Stimulated activated CD8-positive, alpha-beta memory T cell treated with anti-CD3 and anti-CD28 coated beads, Interleukin-4, amount 100 ng/mL, for 24 hours (primary cell): Measurements from ENCODE around the gene CD81.

Source experiments
- DNase-seq: peaks from one replicate; pipeline ENCODE4 v3.0.0-alpha.2; 2020; ENCODE audit warnings: low read depth

CD81 gene

GRCh38 chr11:2391181-2391975 is 14.3 kb downstream of the CD81 start:
- no peak for DNase-seq

DNA sequence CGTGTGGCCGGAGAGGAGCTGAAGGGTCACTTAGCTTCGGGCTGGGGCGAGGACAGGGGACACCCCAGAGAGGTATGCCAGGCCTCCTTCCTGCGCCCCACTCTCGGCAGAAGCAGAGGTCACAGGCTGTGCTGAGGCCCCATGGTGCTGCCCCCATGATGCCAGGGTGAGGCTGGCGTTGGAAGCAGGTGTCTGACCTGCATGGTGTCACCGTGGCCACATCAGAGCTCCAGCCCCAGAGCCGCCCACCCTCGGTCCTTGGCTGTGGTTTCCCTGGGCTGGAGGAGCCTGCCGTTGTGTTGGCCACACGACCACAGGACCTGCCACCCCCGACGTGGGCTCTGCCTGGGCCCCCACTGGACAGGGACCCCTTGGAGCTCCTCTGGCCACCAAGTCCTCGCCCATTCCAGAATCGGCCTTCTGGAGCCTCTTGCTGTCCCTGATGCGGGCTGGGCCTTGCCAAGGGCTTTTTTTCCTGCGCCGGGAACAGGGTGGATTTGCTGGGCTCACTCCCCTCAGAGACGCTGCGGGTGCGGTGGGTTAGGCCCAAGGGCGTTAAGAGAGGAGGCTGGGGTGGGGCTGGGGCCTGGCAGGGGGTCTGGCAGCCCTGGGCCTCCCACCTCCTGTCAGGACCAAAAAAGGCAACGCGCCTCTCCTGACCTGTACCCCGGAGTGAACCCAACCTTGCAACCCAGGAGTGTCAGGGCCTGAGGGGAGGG is 15.3 kb downstream of the CD81 start:
- DNase-seq, result no peak

DNA sequence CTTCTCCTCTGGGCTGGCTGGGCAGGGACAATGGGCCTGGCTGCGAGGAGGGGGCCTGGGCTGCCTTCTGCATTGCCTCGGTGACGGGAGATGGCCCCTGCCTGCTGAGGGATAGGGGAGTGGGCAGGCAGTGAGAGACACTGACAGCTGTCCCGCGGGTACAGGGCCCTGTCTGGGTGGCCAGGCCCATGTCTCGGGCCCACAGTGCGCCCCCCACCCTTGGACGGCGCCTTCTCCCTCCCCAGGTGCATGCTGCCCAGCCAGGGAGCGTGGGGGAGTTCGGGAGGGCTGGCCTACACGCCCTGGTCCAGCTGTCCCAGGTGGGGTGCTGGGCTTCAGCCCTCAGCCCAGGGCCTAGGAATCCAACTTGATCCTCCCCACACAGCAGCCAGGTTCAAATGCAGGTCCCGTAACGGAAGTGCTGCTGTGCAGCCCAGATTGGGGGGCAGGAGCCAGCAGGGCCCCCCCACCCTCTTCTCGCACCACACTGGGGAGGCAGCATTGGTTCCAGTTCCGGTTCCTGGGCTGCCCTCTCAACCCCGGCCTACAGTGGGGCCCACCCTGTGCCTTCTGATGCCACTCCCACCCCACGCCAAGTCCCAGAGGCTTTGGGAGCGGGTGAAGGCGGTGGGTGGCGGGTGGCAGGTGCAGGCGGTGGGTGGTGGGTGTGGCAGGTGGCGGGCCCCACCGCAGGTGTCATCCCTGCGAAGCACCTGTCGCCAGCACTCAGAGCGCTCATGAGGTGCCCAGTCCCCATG is 16.2 kb downstream of the CD81 start:
- no peak for DNase-seq

- DNase-seq, result no peak
Measured at GRCh38 chr11:2393941-2394817, 17.1 kb downstream of the CD81 start.

DNA sequence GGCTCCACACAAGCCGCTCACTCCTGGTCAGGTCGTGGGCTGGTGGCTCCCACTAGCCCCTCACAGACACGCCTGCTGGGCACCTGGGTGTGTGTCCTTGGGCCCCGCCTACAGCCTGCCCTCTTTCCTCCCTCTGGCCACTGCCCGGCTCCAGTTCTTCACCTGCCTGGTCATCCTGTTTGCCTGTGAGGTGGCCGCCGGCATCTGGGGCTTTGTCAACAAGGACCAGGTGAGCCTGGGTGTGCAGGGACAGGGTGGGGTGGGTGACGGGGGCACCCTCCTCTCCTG is 17.7 kb downstream of the CD81 start:
- no peak for DNase-seq

DNA sequence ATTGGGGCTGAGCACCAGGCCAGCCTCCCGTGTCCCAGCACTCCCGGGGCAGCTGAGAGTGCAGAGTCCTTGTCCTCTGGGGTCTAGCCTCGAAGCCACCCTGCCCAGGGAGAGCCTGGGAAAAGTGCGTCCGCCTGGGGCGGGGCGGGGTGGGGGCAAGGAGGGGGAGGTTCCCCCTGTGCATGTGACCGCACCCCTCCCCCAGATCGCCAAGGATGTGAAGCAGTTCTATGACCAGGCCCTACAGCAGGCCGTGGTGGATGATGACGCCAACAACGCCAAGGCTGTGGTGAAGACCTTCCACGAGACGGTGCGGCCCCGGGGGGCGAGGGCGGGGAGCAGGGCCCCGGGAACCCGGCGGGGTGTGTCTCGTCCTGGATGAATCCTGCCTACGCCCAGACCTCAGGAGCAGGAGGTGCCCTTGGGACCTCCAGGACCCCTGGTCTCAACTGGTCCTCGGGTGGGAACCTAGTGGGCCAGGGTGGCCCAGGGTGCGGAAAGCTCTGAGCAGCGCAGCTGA is 18.2 kb downstream of the CD81 start:
- DNase-seq, result no peak

DNA sequence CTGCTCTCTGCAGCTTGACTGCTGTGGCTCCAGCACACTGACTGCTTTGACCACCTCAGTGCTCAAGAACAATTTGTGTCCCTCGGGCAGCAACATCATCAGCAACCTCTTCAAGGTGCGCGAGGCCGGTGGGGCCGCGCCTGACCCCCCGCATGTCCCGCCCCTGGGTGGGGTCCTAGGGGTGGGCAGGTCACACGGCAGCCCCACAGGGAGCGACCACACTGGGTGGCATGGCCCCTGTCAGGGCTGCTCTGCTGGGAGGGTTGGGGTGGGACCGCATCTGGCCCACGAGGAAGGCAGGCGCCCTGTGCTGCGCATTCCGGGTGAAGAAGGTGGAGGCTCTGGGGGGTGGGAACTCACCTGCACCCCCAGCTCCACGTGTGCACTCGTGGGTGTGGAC is 18.7 kb downstream of the CD81 start:
- DNase-seq, result no peak

- no peak for DNase-seq
Measured at GRCh38 chr11:2396471-2396870, 19.4 kb downstream of the CD81 start.

GRCh38 chr11:2397005-2397404 is 19.9 kb downstream of the CD81 start:
- DNase-seq, result no peak

DNA sequence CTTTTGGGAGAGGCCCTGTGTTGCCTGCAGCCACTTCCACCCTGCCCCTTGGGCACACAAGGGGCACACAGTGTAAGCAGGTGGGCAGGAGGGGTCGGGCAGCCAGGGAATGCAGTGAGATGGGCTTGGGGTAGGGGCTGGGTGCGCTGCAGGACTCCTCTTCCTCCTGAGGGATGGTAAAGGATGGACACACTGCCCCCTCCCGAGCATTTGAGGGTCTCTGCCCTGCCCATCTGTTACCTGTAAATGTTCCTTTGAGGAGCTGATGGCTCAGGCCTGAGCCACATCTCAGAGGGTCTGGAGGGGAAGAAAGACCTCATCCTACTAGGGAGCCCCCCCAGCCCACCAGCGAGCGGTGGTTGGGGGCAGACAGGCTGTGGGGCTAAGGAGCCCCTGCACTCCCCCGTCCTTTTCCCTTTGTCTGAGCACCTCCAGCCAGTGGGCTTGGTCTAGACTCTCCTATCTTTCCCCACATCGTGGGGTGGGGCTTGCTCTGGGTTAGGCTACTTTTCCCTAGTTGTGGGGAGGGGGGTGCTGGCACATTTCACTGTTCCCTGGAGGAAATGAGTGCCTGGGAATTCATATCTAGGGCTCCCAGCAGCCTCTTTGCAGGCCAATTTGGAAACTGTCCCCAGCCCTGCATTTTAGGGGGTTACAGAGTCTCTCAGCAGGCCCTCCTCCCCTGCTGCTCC is 21.7 kb downstream of the CD81 start:
- no peak for DNase-seq

DNA sequence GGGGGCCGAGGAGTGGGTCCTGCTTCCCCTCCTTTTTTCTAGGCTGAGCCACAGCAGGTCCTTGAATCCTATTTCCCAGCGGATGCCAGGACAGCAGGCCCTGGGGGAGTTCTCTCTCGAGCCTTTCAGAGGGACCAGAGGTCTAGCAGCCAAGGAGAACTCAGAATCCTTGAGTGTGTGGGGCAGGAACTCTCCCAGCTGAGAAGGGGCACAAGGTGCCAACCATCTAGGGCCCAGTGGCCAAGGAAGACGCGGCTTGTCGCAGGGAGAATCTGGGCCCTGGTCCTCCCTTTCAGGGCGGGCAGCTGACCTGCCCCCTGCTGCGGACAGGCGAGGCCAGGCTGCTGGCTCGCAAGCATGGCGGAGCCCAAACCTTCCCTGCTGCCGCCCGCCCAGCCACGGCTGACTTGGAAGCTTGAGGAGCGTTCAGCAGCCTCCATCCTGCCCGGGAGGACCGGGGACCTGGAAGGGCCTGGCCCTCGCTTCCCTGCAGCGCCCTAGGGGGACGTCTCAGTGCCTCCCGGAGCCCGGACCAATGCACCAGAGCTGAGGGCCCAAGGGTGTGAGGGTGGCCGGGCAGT is 22.5 kb downstream of the CD81 start:
- no peak for DNase-seq

GRCh38 chr11:2400069-2400761 is 23.1 kb downstream of the CD81 start, which contains the start of gene TSSC4:
Gene TSSC4 (plus strand): TSS chr11:2400750. CDS start chr11:2402634, 1,884 bp downstream.
- peak; percentile 98 for DNase-seq

GRCh38 chr11:2400762-2401435 is 23.8 kb downstream of the CD81 start:
- DNase-seq, result no peak

- no peak for DNase-seq
Measured at GRCh38 chr11:2401436-2401984, 24.4 kb downstream of the CD81 start.

- no peak for DNase-seq
Measured at GRCh38 chr11:2402106-2402505, 25.0 kb downstream of the CD81 start.

GRCh38 chr11:2402890-2403645 is 26.0 kb downstream of the CD81 start:
- DNase-seq, result no peak

DNA sequence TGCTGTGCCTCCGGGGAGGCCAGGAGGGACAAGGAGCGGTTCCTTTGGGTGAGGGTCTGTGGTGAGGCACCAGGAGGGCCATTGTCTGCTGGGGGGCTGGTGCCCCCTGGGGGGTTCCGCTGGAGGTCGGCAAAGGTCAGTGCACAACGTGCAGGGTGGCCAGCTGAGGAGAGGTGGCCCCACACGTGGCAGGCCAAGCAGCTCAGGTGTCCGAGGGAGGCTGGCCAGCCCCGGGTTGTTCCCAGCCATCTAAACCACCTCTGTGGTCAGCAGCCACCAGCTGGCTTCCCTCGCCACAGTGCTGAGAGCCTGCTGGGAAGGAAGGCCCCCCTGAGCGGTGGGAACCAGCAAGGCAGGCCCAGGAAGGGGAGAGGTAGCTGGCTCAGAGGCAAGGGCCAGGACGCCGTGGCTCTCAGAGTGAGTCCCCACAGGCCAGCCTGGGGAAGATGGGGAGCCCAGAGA is 27.7 kb downstream of the CD81 start:
- DNase-seq, result no peak

GRCh38 chr11:2406451-2406850 is 29.3 kb downstream of the CD81 start:
- DNase-seq, result no peak
